ENCODE measurements around the gene RRP36.
"Not testable (repeated sequence)": the region's sequence is repeated elsewhere in the genome, so short reads cannot be mapped to it uniquely, and the experiment has no call there.

RRP36 gene, protein sequence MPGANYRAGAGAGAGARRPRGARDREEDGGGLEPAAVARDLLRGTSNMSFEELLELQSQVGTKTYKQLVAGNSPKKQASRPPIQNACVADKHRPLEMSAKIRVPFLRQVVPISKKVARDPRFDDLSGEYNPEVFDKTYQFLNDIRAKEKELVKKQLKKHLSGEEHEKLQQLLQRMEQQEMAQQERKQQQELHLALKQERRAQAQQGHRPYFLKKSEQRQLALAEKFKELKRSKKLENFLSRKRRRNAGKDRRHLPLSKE

DNA sequence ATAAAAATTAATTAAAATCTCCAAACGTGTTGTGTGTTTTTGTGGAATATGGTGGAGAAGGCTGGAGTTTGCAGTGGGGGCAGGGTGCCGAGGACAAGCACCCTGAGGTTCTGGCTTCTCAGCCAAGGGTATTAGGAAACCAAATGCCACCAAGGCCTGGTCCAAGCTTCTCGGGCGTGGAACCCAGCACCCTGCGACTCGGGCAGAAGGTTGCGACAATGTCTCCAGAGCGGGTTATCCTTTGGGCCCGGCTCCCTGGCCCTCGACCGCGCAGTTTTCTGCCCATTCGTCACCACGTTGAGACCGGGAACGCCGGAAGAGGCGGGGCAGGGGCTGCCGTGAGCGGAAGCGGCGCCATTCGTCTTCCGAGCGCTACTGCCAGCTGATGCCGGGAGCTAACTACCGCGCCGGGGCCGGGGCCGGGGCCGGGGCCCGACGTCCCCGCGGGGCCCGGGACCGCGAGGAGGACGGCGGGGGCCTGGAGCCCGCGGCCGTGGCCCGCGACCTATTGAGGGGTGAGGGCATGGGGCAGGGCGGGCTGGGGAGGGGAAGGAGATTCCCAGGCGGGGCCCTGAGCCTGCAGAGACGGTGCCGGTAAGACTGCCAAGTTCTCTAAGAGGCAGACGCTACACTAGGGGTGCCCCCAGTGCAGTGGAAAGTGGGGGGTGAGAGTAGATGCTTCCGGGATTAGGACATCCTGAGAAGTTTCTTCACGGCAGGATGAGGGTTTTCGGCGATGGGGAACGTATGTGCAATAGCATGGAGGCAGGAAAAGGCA is at the start of gene RRP36:
RRP36 (plus strand) TSS at position 354 of the 778 bp plus-strand sequence; CDS start at position 386, 32 bp downstream.
- DNase-seq, result peak; percentile 70 to 76 (median 71)

DNA sequence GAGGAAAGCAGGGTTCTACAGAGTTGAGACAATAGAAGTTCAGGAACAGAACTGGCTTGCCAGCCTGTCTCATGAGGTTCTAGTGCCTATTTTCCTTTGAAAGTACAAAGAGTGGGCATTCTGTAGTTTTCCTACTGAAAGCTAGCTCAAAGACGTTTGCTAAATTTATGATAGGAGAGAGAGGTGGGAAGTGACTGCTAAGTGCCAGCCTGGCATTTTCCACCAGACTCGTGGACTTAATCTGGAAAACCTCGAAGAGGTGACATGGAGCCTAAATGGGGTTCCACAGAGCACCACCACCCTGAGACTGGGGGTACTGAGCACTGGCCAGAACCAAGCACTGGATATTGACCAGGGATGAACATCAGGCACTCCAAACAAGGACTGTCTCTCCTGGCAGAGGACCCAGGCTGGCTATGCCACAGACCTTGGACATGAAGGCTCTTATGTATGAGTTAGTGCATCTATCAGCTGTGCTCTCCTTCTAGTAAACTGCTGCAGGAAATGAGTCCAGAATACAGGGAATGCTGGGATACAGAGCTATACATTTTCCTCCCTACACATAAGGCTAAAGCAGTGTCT is 49.6 kb upstream of the RRP36 start:
- DNase-seq, result no peak

DNA sequence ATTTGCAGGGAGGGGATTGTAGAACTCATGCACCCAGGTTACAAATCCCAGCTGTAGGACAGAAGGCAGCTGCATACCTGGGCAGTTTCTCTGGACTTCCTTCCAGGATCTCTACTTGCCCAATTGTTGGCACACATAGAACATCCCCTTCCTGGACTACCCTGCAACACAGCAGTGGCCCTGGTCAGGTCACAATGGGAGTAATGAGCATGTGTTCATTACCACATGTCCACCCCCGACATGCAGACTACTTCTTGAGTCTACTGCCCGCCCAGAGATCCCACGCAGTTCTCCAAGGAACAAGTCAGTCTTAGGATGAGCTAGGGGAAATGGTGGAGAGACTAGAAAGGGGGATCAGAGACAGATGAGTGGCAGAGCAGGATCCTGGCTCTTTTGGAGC is 47.5 kb upstream of the RRP36 start:
- DNase-seq, result no peak

DNA sequence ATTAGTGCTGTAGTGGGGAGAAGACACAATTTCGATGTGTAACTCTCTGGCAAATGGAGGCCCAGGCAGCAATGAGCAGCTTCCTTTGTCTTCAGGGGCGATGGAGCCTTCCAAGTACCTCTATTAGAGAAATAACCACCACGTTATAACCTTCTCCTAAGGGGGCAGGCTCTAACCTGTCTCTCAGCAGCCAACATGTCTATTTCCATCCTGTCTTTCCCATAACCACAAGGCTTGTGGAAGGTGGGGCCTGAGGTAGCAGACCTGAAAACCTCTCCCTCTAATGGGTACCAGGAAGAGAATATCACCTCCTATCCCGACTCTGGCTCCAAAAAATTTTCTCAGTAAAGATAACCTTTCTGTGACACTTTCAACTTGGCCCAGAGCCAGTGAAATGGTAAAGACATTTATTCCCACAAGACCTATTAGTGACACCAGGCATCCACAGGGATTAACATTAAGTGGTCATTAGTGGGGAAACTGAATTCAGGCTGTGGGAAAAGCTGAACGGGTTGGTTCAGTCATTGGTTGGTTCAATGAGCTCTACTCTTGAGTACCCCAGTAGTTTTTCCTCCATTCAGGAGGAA is 46.4 kb upstream of the RRP36 start:
- DNase-seq, result peak in 1 of 3 experiments; percentile 8

DNA sequence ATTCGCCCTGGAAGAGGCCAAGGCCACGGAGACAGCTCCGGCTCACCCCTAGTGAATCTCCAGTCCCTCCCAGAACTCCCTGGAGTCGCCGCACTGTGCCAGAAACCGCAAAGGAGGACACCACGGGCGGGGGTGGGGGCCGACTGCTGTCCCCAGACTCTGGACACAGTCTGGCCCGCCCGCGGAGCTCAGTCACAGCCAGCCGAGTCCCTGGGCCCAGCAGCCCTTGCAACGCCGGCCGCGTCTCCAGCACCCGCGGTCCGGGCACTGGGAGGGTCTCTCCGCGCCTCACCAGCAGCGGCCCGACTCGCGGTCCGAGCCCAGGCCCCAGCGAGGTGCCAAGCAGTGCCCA is 43.0 kb upstream of the RRP36 start:
- peak in 2 of 3 experiments; percentile 42 to 47 for DNase-seq

DNA sequence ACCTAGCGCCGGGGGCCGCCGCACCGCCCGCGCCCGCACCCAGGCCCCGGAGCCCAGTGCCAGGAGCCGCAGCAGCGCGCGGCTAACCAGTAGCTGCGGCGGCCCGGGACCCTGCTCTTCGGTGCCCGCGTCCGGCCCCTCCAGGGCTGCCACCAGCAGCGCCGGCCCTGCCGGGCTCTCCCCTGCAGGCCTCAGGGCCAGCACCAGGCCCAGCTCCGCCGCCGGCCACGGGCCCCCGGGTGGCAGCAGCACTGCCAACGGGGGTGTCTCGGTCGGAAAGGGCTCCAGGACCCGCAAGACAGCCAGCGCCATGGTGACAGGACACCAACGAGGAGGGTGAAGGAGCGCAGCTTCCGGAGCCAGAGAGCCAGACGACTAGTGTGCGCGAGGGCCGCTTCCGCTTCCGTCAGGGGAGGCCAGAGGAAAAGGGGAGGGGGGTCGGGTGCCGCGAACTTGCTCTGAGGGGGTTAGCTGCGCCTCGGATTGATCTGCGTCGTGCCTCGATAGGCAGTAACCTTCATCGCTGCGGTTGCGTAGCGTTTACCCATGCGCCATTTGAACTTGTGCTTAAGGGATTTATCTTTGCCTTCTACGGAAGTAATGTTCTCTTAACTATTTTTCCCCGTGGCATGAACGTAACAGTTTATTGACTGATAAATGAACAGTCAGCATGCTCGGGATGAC is 42.4 kb upstream of the RRP36 start, which contains the start of gene PEX6:
PEX6 (minus strand) TSS at position 343 of the 684 bp plus-strand sequence; CDS start at position 312, 31 bp downstream.
- peak; percentile 89 to 93 (median 89) for DNase-seq

DNA sequence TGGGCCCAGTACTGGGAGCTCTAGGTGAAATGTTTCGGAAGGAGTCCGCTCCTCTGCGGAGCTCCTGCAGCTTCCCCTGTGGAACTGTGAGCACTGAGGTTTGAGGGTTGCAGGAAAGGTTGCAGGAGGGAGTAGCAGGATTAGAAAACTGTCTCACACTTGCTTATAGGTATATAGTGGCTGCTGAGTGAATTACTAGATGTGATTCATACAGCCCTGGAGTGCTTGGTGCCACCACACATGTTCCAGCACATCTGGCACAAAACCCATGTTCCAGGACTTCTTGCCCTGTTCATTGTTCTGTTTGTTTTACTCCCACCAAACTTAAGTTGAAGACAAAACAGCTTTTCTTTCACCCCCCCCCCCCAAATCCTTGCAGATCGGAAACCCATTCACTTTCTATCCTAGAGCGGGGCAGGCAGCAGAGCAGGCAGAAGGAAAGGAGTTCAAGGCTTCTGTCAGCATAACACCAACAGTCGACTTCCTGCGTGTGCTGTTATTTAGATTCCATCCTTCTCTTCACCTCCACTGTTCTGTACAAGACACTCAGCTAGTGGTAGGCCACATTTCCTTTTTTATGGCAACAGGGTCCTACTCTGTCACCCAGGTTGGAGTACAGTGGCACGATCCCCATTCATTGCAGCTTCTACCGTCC is 41.8 kb upstream of the RRP36 start:
- no peak for DNase-seq

DNA sequence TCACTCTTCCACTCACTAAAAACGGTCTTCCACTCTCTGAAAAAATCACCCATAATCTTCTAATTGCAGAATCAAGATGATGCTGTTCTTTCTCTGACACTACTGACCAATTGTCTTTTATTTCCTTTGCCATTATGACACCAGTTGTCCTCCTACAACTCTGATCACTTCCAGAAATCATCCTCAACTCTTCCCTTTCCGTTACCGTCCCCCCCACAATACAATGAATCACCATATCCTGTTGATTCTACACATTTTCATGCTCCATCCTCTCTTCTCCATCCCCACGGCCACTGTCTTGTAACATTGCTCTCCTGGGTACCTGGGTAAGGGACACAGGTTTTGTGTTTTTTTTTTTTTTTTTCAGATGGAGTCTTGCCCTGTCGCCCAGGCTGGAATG is 39.6 kb upstream of the RRP36 start:
- DNase-seq, result no peak

DNA sequence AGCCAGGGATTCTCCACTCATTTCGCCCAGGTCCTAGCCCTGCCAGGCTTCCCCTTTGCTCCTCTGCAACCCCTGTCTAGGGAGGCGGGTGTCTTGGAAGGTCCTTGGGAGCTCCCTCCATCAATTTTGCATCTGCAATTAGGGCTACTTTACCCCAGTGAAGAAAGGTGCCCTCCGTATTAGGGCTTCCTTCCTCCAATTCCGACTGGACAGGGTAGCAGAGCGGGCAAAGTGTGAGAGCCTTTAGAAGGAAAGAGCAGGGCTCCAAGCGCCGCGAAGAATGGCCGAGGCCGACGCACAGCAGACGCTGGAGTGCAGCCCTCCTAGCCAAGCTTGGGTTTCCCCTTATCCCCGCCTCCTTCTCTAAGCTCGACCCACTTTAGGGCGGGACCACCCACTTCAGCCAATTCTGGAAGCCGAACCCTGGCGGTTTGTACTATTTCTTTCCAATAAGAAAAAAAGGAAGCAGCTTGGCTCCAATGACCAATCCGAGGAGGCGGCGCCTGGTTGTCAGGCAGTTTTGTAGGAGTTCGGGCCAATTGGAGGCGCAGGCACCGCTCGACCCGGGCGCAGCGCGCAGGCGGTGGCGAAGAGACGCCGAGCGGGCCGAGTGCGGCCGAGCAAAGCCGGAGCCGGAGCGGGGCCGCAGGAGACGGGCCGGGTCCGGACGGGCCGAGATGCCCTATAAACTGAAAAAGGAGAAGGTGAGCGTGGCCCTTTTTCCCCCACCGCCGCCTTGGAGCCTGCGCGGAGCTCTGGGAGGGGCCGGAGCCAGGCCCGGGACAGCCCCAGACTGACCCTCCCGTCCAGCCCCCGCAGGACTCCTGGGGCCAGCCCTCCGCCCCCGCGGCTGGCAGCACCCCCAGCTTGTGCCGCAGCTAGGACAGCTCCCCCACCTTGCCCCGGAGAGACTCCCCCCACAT is 37.2 kb upstream of the RRP36 start, which contains the start of gene PPP2R5D:
PPP2R5D (plus strand) TSS at position 570 of the 923 bp plus-strand sequence; CDS start at position 678, 108 bp downstream.
- peak; percentile 97 to 99 (median 99) for DNase-seq

DNA sequence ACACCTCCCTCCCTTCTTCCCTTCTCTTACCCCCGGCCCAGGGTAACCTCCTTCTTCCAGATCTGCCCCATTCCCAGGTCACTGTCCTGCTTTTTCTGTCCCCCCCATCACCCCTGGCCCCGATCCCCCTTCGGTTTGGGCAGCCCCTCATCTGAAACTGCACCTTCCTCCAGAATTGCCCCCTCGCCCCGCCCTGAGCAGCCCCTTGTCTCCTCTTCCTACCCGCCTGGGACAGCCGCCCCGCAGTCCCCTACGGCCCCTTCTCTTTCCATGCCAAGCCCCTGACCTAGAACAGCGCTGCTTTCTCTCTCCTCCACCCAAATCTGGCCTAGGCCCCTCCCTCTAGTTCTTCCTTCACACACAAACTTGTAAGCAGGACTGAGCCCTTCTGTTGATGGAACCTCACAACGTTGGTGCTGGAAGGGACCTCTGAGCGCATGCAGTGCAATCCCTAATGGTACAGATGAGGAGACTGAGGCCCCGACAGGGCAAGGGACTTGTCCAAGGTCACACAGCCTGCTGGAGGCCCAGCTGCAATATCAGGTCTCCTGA is 36.4 kb upstream of the RRP36 start:
- peak in 2 of 3 experiments; percentile 6 to 21 for DNase-seq

DNA sequence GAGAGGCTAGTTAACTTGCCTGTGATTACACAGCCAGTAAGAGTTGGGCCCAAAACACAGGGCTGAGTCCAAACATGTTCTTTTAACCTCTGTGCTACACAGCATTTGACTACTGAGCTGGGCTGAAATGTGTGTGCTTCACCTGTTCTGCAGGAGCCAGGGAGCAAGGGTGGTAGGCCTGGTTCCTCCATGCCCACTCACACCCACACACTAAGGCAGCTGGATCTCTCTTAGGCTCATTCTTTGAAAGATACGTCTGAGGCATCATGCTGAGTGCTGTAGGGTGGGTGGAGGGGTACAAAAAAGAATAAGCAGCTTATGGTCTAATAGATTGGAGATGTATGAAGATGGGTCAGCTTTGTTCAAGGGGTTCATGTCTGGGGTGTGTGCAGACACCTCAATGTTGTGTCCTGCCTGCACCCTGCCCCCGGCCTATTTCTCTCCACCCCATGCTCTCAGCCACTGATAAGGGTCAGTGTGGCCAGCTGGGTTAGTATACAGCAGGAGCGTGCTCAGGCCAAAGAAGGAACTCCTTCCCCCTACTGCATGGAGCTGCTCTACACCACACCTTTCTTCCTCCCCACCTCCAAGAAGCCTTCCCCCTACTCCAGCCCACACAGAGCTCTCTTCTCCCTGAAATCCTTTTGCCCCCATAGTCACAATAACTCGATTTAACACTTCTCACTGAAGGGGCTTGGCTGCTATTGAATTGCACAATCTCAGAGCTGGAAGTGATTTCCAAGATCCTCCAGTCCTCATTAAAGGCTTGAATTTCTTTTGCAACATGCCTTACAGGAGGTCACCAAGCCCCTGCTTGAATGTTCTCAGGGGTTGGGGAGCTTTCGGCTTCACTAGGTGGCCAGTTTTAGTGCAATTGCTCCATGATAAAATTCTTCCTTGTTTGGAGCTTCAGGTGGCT is 33.6 kb upstream of the RRP36 start:
- no peak for DNase-seq

DNA sequence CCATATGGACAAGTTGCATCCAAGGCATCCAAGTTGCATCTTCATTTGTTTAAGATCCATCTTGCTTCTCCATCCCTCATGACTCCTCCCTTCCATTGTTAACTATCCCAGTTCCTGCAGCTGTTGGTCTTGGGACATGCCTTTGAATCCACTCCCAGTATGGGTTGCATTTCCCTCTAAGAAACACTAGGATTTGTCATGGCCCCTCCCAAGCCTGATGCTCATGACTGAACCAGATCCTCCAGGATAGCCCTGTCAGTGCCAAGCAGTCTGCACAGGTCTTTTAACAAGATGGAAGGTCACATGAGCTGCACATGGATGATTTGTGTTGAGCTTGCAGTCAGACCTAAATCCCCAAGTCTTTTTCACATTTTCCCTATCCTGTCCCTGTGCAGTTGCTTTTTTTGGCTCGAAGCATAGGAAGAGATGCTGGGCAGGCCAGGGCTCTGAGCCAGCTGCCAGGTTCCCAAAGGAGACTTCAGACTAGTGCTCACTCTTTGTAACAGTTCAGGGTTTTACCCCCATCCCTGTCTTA is 32.9 kb upstream of the RRP36 start:
- no peak for DNase-seq

DNA sequence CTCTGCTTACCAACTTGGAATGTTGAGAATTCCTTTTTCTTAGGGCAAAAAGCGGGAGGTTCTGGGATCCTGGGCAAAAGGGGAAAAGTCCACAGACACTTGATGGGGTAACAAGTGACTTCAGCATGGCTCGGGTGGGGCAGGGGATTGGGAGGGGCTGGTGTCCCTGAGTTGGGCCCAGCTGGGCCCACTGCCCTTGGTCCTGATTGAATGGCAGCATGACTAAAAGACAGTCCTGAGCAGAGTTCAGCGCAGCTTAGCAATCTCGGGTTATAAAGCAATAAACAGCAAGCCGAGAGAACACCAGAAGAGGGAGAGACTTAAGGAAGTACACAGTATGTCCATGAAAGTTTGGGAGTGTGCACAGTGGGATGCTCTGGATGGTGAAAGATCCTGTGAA is 31.5 kb upstream of the RRP36 start:
- no peak for DNase-seq

DNA sequence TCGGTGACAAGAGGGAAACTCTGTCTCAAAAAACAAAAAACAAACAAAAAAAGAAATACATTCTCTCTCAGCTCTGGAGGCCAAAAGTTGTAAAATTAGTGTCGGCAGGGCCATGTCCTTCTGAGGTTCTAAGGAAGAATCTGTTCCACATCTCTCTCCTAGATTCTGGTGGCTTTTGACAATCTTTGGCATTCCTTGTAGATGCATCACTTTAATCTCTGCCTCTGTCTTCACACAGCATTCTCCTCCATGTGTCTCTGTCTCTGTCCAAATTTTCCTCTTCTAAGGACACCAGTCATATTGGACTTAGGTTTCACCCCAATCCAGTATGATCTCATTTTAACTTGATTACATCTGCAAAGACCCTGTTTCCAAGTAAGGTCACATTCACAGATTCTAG is 28.0 kb upstream of the RRP36 start:
- no peak for DNase-seq

DNA sequence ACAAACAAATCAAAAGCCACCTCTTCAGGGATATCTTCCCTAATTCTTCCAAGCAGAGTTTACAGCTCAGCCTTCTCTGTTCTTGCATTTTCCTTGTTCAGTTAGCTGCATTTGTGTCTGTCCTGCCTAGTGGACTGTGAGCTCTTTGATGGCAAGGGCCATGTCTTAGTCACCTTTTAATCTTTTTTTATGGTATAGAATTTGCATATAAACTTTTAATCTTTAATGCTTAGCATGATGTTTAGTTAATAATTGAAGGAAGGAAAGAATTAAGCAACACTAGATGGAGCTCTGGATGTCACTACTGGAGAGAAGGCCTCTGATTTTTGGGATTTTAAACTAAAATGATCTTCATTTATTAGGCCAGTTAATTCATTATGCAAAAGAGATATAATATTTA is 24.9 kb upstream of the RRP36 start:
- no peak for DNase-seq

DNA sequence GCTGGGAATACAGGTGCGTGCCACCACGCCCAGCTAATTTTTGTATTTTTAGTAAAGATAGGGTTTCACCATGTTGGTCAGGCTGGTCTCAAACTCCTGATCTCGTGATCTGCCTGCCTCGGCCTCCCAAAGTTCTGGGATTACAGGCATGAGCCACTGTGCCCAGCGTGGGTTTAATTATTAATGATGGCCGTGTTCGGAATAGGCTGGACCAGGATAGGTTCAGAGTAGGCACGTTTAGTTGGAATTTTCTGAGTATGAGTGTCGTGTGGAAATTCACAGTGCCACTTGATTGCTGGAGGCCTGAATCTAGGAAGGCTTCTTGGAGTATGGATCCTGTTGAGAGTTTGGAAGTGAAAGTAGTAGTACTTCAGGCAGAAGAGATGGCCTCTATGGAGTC is 23.2 kb upstream of the RRP36 start:
- not testable (repeated sequence) for DNase-seq

DNA sequence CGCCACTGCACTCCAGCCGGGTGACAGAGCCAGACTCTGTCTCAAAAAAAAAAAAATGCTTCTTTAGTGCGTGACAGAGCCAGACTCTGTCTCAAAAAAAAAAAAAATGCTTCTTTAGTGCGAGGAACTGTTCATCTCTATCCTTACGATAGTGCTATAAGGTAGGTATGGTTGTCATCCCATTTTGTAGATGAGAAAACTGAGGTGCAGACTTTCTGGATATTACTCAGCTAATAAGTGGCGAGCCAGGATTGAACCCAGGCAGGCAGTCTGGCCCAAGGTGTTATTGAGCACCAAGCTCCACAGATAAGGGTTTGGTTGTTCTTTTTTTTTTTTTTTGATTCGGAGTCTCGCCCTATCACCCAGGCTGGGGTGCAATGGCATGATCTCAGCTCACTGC is 19.6 kb upstream of the RRP36 start:
- no peak for DNase-seq

DNA sequence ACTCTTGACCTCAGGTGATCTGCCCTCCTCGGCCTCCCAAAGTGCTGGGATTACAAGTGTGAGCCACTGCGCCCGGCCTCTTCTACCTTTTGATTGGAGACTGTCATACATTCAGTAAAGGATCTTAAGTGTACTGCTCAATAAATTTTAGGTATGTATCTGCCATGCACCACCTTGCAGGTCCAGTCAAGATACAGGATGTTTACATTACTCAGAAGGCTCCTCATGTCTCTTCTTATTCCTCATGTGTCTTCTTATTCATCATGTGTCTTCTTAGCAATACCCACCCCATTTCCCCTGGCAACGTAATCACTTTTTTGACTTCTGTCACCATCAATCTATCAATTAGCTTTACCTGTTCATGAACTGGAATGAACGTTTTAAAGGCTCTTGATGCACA is 15.6 kb upstream of the RRP36 start:
- DNase-seq, result no peak

DNA sequence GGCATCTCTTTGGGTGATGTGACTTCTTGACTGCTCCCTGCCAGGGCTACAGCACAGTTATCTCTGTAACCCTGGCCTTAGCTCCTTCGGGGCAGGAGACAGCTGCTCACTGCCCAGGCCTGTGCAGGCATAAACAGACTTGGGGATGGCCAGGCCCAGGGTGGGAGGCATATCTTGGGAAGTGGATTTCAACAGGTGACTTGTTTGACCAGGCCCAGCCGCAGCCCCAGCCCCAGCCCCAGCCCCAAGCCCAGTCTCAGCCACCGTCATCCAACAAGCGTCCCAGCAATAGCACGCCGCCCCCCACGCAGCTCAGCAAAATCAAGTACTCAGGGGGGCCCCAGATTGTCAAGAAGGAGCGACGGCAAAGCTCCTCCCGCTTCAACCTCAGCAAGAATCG is 15.2 kb upstream of the RRP36 start:
- DNase-seq, result no peak
